Lung (tissue), 12 donors: Measurements from ENCODE around the gene PAPSS2. TPM values are rescaled to one million over a fixed set of nuclear protein-coding genes. Genes with fewer than 3 reads are reported as not detected.

Experiments
- ATAC-seq: fragments of 200-7000 bp; cut with Tn5 transposase; one replicate; pipeline ENCODE4 v1.9.1; 2020; ENCODE audit warnings: moderate number of reproducible peaks; ENCODE audit not compliant: insufficient read depth, low FRiP score
- DNase-seq, 3 donors: peaks; one replicate each; pipeline ENCODE4 v3.0.0-alpha.2; 2013 to 2017
- H3K27ac ChIP-seq, 2 donors: one replicate each; pipeline ENCODE4 v1.5.1; 2013; ENCODE audit warnings: mild to moderate bottlenecking in 2 of 2, moderate library complexity in 2 of 2, control low read depth in 1 of 2, inconsistent platforms in 1 of 2, low read depth in 1 of 2, low read length in 1 of 2
- H3K27me3 ChIP-seq, 3 donors: one replicate each; pipeline ENCODE4 v1.5.1; 2013; ENCODE audit warnings: low read length in 2 of 3; ENCODE audit not compliant: control insufficient read depth in 3 of 3, insufficient read depth in 3 of 3
- H3K36me3 ChIP-seq, 4 donors: one replicate each; pipeline ENCODE4 v1.5.1; 2013; ENCODE audit warnings: low read length in 4 of 4, mild to moderate bottlenecking in 1 of 4, moderate library complexity in 1 of 4; ENCODE audit not compliant: control insufficient read depth in 4 of 4, insufficient read depth in 4 of 4
- H3K4me1 ChIP-seq, 5 donors: one replicate each; pipeline ENCODE4 v1.5.1; 2013; ENCODE audit warnings: low read length in 5 of 5, mild to moderate bottlenecking in 2 of 5, moderate library complexity in 1 of 5; ENCODE audit not compliant: control insufficient read depth in 5 of 5, insufficient read depth in 5 of 5
- H3K4me3 ChIP-seq: one replicate; pipeline ENCODE4 v1.5.1; 2013; ENCODE audit warnings: mild to moderate bottlenecking, control low read depth, moderate library complexity
- H3K9ac ChIP-seq, 2 donors: one replicate each; pipeline ENCODE4 v1.5.1; 2013; ENCODE audit warnings: low read length in 2 of 2, control low read depth in 1 of 2; ENCODE audit not compliant: insufficient read depth in 1 of 2
- H3K9me3 ChIP-seq, 4 donors: one replicate each; pipeline ENCODE4 v1.5.1; 2013; ENCODE audit warnings: low read length in 3 of 4, mild to moderate bottlenecking in 1 of 4, moderate library complexity in 1 of 4; ENCODE audit not compliant: control insufficient read depth in 4 of 4, insufficient read depth in 3 of 4
- WGBS, 2 donors: extraction: QIAGEN DNeasy Blood & Tissue Kit; methylation state at CpG; one replicate each; pipeline ENCODE4 v1.1.7; 2013; 5-methylcytosine and 5-hydroxymethylcytosine counted together
- polyA plus RNA-seq, 2 donors: library from polyadenylated mRNA; stranded (reverse); fragments of 200-250 nt; gene quantifications; one replicate each; pipeline ENCODE4 v1.2.1, GENCODE V29; 2013
- total RNA-seq, 2 donors: library from RNA; depleted of rRNA in 1 of 2; stranded (reverse); fragments of >200 nt in 1 of 2; gene quantifications; one replicate each; pipeline ENCODE4 v1.2.1, GENCODE V29; 2014 to 2021
- TF ChIP-seq, protein P1 (sequence below): IDR thresholded peaks from 2 replicates; pipeline ENCODE4 v1.5.1; 2012; ENCODE audit warnings: mild to moderate bottlenecking; ENCODE audit errors: control extremely low read depth, extremely low read depth
- donor health status: control.
- donor health status: control.
- donor health status: Bipolar disorder and iron deficiency.
- donor health status: healthy.
- donor health status: DM: yes; HTN: yes; CAD: no.

Gene PAPSS2
- total and polyA plus RNA-seq, 4 donors: 29.0 to 107 (median 81.1) TPM

DNA sequence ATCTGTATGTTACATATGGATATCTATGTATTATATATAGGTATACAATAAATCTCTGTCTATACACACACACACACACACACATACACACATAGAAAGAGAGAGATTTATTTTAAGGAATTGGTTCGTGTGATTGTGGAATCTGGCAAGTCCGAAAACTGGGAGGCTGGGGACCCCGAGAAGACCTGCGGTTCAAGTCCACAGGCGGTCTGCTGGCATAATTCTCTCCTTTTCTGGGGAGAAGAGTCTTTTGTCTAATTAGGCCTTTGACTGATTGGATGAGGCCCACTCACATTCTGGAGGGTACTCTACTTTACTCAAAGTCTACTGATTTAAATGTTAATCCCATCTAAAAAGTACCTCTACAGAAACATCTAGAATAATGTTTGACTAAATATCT is 65.1 kb downstream of the PAPSS2 start:
- Histone ChIP-seq H3K4me3 (no peak overlapping the region), H3K4me1 (peaks cover 0 to 21% (median 0%) of the 10 kb centered on the region in 5 donors), H3K9ac (no peak overlapping the region), H3K9me3 (no peaks in the 10 kb centered on the region), H3K27ac (no peak overlapping the region), H3K27me3 (no peaks in the 10 kb centered on the region), H3K36me3 (peaks cover 0 to 18% (median 12%) of the 10 kb centered on the region in 4 donors)
- DNase-seq (no peak), ATAC-seq (no peak)
- 97% methylated on average over 5 of the region's 5 CpGs for WGBS, 2 donors
- TF ChIP-seq, protein P1, sequence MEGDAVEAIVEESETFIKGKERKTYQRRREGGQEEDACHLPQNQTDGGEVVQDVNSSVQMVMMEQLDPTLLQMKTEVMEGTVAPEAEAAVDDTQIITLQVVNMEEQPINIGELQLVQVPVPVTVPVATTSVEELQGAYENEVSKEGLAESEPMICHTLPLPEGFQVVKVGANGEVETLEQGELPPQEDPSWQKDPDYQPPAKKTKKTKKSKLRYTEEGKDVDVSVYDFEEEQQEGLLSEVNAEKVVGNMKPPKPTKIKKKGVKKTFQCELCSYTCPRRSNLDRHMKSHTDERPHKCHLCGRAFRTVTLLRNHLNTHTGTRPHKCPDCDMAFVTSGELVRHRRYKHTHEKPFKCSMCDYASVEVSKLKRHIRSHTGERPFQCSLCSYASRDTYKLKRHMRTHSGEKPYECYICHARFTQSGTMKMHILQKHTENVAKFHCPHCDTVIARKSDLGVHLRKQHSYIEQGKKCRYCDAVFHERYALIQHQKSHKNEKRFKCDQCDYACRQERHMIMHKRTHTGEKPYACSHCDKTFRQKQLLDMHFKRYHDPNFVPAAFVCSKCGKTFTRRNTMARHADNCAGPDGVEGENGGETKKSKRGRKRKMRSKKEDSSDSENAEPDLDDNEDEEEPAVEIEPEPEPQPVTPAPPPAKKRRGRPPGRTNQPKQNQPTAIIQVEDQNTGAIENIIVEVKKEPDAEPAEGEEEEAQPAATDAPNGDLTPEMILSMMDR: no peak

GRCh38 chr10:87729940-87730339 is 70.3 kb downstream of the PAPSS2 start:
- TF ChIP-seq, protein P1: no peak
- H3K27me3 ChIP-seq: no peaks in the 10 kb centered on the region
- peaks cover 0 to 4% (median 4%) of the 10 kb centered on the region in 5 donors for H3K4me1 ChIP-seq
- DNase-seq: no peak
- no peak overlapping the region for H3K9ac ChIP-seq
- no peak for ATAC-seq
- no peak overlapping the region for H3K4me3 ChIP-seq
- no peak overlapping the region for H3K27ac ChIP-seq
- no peaks in the 10 kb centered on the region for H3K9me3 ChIP-seq
- peaks cover 0 to 21% (median 12%) of the 10 kb centered on the region in 4 donors for H3K36me3 ChIP-seq
- 79 to 81% methylated on average over 6 of the region's 6 CpGs for WGBS, 2 donors

- Histone ChIP-seq H3K4me1 (peaks cover 0 to 6% (median 4%) of the 10 kb centered on the region in 5 donors), H3K9ac (no peak overlapping the region), H3K9me3 (no peaks in the 10 kb centered on the region), H3K27ac (no peak overlapping the region), H3K4me3 (no peak overlapping the region), H3K36me3 (peaks cover 0 to 6% (median 3%) of the 10 kb centered on the region in 4 donors), H3K27me3 (no peaks in the 10 kb centered on the region)
- no peak for ATAC-seq
- no peak for DNase-seq
- 78 to 86% methylated on average over 5 of the region's 5 CpGs for WGBS, 2 donors
- TF ChIP-seq, protein P1: no peak
Measured at GRCh38 chr10:87733081-87733480, 73.4 kb downstream of the PAPSS2 start.
